ENCODE data around the gene COX7C. TPM values are rescaled to one million over a fixed set of nuclear protein-coding genes. Genes with fewer than 3 reads are reported as not detected.

The COX7C gene
- total RNA-seq, 1 donor from 2014 or later, result 256 TPM

- DNase-seq (ENCODE audit: low read depth, low spot score), result no peak
Measured at GRCh38 chr5:86664173-86664572, 46.4 kb downstream of the COX7C start.

DNA sequence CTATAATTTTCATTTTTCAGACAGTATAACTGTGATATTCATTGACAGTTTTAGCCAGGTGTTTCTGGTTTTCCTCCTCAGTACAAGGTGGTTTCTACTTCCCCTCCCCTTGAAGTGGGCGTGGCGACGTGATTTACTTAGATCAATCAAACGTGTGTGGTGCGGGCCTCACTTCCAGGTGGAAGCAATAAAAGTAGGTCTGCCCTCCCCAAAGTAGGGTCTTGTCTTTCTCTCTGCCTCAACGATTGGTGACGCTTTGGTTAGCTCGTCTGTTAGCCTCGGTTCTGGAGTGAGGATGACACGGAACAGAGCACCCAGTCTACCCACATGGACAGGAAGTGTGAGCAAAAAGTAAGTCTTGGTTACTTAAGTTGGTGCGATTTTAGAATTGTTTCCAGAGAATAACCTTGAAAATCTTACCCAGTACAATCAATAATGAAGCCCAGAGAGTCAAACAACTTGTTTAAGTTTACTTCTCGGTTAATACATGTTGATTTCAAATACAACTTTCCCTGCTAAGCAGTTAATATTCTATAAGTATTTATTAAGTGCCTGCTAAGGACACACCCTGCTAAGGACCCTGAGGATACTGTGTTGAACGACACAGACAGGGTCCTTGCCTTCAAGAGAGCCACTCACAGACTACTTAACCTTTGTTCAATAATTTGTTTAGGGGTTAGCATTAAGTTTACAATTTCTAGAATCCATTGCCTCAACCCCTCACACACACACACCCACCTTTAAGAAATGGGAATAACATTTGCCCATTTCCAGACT is 48.4 kb downstream of the COX7C start:
- no peak for DNase-seq (ENCODE audit: low read depth, low spot score)

DNA sequence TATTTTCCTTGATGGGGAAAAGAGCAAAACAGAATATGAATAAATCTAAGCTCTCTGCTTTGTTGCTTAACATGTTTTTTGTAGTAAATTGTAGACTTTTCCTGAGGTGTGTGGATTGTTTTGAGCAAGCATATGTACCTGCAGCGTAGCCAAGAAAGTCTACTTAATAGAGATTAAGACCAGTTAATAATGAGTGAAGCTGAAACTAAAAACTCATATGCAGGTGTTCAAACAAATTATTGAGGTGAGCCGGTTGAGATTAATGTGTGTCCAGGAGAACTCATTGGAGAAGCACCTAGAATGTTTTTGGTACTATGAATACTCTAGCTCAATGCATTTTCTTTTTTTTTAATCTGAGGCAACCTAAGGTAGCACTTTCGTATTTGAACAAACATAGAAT is 49.2 kb downstream of the COX7C start:
- no peak for DNase-seq (ENCODE audit: low read depth, low spot score)

Data from pulmonary artery endothelial cell (primary cell).